Suppressor macrophage treated with lipopolysaccharide for 1 hour (primary cell): ENCODE data around the gene HSD17B3.
A peak's percentile ranks its signal among the peaks of the same experiment; 100 is the strongest.
"Not testable (repeated sequence)": the region's sequence is repeated elsewhere in the genome, so short reads cannot be mapped to it uniquely, and the experiment has no call there.

ENCODE experiments used
- DNase-seq, 3 donors: peaks; one replicate each; pipeline ENCODE4 v3.0.0-alpha.2; 2020 to 2022

HSD17B3 gene

DNA sequence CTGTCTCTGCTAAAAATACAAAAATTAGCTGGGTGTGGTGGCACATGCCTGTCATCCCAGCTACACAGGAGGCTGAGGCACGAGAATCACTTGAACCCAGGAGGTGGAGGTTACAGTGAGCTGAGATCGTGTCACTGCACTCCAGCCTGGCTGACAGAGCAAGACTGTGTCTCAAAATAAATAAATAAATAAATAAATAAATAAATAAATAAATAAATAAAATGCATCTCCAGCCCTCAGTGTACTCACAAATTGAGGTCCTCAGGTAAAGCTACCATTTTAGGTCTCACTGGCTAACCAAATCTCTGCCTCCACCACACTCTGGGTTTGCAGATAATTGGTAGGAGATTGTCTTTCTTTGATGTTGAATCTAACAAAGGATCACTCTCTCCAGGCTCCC, 112.4 kb downstream of the HSD17B3 start:
- not testable (repeated sequence) for DNase-seq

GRCh38 chr9:96188571-96188970, 113.4 kb downstream of the HSD17B3 start:
- no peak for DNase-seq

- peak in 1 of 3 donors; percentile 22 for DNase-seq
These were observed 114.8 kb downstream of the HSD17B3 start for GRCh38 chr9:96187151-96187555.

- no peak for DNase-seq
These were observed 115.4 kb downstream of the HSD17B3 start for GRCh38 chr9:96186591-96187011.

DNA sequence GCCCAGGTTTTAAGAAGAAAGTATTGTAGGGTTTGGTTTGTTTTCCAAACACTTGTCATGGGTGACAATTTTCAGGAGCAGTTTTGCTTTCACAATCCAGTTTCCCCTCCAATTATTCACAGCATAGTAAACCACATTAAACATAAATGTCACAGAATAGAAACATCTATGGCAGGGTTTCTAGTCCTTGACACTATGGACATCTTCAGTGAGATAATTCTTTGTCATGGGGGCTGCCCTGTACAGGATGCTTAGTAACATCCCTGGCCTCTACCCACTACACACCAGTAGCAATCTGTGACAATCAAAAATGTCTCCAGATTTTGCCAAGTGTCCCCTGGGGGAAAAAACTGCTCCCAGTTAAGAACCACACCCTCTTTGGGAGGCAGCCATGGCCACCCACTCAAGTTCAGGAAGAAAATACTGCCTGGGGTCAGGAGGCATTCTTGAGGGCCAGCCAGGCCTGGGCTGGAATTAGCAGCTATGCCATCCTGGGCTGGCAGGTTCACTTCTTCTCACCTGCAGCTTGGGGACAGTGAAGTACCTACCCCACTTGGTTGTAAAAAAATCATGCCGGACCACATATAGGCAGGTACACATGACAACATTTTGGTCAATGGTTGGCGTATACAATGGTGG, 116.3 kb downstream of the HSD17B3 start:
- no peak for DNase-seq
